ENCODE data around the gene UGT2A3.

DNA sequence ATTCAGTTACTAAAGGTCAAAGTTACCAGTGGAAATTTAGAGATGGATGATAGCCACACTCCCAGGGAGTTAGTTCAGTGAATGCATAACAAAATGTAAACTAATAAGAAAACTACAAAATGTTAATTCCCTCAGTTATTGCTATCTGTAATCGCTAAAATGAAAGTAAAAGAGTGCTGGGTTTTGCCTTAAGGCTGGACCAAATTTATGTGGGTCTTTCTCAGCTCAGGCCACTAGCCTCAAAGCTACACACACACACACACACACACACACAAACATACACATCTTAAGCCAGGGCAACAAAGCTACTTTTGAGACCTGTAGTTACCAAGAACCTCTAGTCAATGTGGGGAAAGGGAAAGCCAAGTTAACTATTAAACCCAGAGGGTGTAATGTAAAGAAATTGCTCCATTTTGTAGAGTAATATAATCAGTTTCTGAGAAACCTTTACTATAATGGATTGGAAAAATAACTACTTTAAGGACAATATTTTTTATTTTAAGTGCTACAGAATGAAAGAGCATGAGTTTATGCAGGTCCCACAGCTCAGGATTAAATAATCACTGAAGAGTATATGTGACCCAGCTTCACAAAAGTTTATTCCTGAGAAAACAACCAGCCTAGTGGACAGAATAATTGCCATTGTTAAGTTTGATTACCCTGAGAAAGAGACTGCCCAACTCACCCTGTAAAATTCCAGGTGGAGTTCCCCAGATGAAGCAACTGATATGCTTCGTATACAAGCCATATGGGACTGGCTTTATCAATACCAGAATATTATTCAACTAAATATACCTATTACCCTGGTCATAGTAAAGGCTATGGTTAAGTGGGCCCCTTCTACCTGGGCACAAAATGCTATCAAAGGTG lies 8.9 kb upstream of the UGT2A3 start:
- TF ChIP-seq CTCF (IDR thresholded peaks at IDR 0.05) (no peak), POLR2A (IDR thresholded peaks at IDR 0.05) (no peak)
